CD4-positive, alpha-beta T cell (primary cell): ENCODE results near the gene MID1IP1. TPM values are rescaled to one million over a fixed set of nuclear protein-coding genes. Genes with fewer than 3 reads are reported as not detected.

ENCODE experiments used
- ATAC-seq: fragments of 200-7000 bp; cut with Tn5 transposase; one replicate; pipeline ENCODE4 v1.10.0; 2022; ENCODE audit warnings: mild to moderate bottlenecking; ENCODE audit not compliant: poor library complexity
- CTCF ChIA-PET: fragments of 350-600 bp; sonication (Branson Sonifier 250); formaldehyde crosslinking; loops from one replicate; lab custom pipeline; 2021; ENCODE audit warnings: antibody characterized with exemption, inconsistent platforms; lab: Charles Lee
- POLR2A ChIA-PET: fragments of 350-600 bp; sonication (Branson Sonifier 250); formaldehyde crosslinking; loops from one replicate; lab custom pipeline; 2021; ENCODE audit warnings: antibody characterized with exemption, inconsistent platforms; lab: Charles Lee
- DNase-seq, 14 experiments: peaks; one replicate each; pipeline ENCODE4 v3.0.0-alpha.2; 2013 to 2020; ENCODE audit warnings: mixed read lengths in 2 of 14
- H3K27ac ChIP-seq, 2 donors: one replicate each; pipeline versions ENCODE4 v1.5.1 to v1.7.0; 2013; ENCODE audit warnings: low read length in 2 of 2, low read depth in 1 of 2, mild to moderate bottlenecking in 1 of 2
- H3K27me3 ChIP-seq, 2 experiments: 1 replicate in 1 of 2; 2 replicates in 1 of 2; pipeline versions ENCODE4 v1.6.1 to v1.7.0; 2013; ENCODE audit warnings: low read length in 2 of 2, control low read depth in 1 of 2, mild to moderate bottlenecking in 1 of 2, moderate library complexity in 1 of 2; ENCODE audit not compliant: insufficient read depth in 2 of 2, control insufficient read depth in 1 of 2
- H3K36me3 ChIP-seq: one replicate; pipeline ENCODE4 v1.6.1; 2013; ENCODE audit warnings: low read length, control low read depth; ENCODE audit not compliant: insufficient read depth
- H3K4me1 ChIP-seq: one replicate; pipeline ENCODE4 v1.6.1; 2013; ENCODE audit warnings: low read length, control low read depth; ENCODE audit not compliant: insufficient read depth
- H3K4me3 ChIP-seq: one replicate; pipeline ENCODE4 v1.5.1; 2013; ENCODE audit warnings: mild to moderate bottlenecking, low read length, moderate library complexity
- H3K9me3 ChIP-seq, 2 experiments: 1 replicate in 1 of 2; 2 replicates in 1 of 2; pipeline versions ENCODE4 v1.6.1 to v1.7.0; 2013; ENCODE audit warnings: low read length in 2 of 2, mild to moderate bottlenecking in 2 of 2, control low read depth in 1 of 2, moderate library complexity in 1 of 2; ENCODE audit not compliant: control insufficient read depth in 1 of 2, insufficient read depth in 1 of 2
- H3K27ac Mint-ChIP-seq: one replicate; pipeline ENCODE4 v1.8.0; 2020; ENCODE audit warnings: mixed read lengths
- H3K27me3 Mint-ChIP-seq: one replicate; pipeline ENCODE4 v1.8.0; 2021; ENCODE audit warnings: mixed read lengths
- H3K36me3 Mint-ChIP-seq: one replicate; pipeline ENCODE4 v1.8.0; 2021; ENCODE audit warnings: low read depth, mixed read lengths
- H3K4me1 Mint-ChIP-seq: one replicate; pipeline ENCODE4 v1.8.0; 2021; ENCODE audit warnings: low read depth, mixed read lengths
- H3K4me3 Mint-ChIP-seq: one replicate; pipeline ENCODE4 v1.8.0; 2020; ENCODE audit warnings: mild to moderate bottlenecking, mixed read lengths
- H3K9me3 Mint-ChIP-seq: one replicate; pipeline ENCODE4 v1.8.0; 2020; ENCODE audit warnings: mixed read lengths
- intact Hi-C, 2 experiments: fragments of 100-400 bp; cut with DNase I in 1 of 2; cut with micrococcal nuclease in 1 of 2; formaldehyde crosslinking; loops; one replicate each; pipeline versions ENCODE4 v1.15.1 to v1.9.0; 2023 to 2025; cut with DNase I, micrococcal nuclease
- total RNA-seq, 174 experiments: library from RNA in 2 of 174; stranded (reverse) in 2 of 174; gene quantifications; one replicate each; pipeline ENCODE4 v1.2.3 and lab custom pipeline; 2021 to 2026
- TF ChIP-seq, protein P1 (sequence below): fragments of 200-600 bp; IDR thresholded peaks from one replicate; pipeline ENCODE4 v1.8.0; 2022; ENCODE audit warnings: antibody characterized with exemption, mild to moderate bottlenecking

Gene MID1IP1
- total RNA-seq, 2 experiments from 2014 or later = 37.0 to 40.9 TPM

DNA sequence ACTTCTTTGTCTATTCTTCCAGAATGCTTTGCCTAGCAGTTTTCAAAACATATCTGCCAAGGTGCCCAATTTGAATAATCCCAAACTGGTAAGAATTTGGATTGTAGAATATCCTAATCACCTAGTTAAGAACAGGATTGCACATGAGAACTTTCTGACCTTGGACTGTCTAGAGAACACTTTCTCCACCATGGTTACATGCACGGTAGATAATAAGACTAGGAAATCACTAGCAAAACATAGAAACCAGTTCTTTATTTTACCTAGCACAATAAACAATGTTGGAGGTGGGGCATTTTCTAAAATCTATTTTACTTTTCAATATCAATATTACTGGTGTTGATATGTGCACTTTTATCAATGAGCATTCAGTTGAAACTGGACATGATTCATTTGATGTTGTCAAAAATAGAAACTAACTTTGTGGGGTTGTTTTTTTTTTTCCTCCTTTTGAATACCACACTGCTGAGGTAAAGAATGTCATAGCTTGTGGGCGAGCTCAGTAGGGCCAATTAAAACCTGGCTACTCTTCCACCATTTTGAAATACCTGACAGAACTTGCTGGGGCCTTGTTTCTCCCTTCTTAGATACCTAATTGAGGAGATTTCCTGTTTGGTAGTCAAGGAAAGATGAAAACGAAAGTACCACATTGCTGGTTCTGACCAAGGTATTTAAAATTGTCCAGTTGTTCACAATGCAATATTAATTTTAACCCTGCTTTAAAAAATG, 10.4 kb downstream of the MID1IP1 start:
- CTCF ChIA-PET = no interaction called here
- ATAC-seq (peak; percentile 56), DNase-seq (peak in 3 of 14 experiments; percentile 56 to 71 (median 67))
- Mint-ChIP-seq H3K4me1 (peaks cover 63% of the 10 kb centered on the region), H3K9me3 (peaks cover 2% of the 10 kb centered on the region), H3K27me3 (no peaks in the 10 kb centered on the region), H3K4me3 (peak overlapping the region; percentile 36), H3K27ac (peak overlapping the region; percentile 86), H3K36me3 (peaks cover 8% of the 10 kb centered on the region)
- no peaks in the 10 kb centered on the region for H3K36me3 ChIP-seq
- intact Hi-C loops = no loop called here
- peaks cover 45% of the 10 kb centered on the region for H3K4me1 ChIP-seq
- no peaks in the 10 kb centered on the region for H3K9me3 ChIP-seq
- peak overlapping the region; percentile 41 to 46 for H3K27ac ChIP-seq
- TF ChIP-seq, protein P1, sequence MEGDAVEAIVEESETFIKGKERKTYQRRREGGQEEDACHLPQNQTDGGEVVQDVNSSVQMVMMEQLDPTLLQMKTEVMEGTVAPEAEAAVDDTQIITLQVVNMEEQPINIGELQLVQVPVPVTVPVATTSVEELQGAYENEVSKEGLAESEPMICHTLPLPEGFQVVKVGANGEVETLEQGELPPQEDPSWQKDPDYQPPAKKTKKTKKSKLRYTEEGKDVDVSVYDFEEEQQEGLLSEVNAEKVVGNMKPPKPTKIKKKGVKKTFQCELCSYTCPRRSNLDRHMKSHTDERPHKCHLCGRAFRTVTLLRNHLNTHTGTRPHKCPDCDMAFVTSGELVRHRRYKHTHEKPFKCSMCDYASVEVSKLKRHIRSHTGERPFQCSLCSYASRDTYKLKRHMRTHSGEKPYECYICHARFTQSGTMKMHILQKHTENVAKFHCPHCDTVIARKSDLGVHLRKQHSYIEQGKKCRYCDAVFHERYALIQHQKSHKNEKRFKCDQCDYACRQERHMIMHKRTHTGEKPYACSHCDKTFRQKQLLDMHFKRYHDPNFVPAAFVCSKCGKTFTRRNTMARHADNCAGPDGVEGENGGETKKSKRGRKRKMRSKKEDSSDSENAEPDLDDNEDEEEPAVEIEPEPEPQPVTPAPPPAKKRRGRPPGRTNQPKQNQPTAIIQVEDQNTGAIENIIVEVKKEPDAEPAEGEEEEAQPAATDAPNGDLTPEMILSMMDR = no peak
- H3K4me3 ChIP-seq = no peak overlapping the region
- POLR2A ChIA-PET = interaction anchor here (1.7 to 3.2 kb wide), 2 partner anchors 10 to 68 kb away, joined by 6 to 17 read pairs; partner anchors contain the start of gene MID1IP1
- H3K27me3 ChIP-seq = no peaks in the 10 kb centered on the region

DNA sequence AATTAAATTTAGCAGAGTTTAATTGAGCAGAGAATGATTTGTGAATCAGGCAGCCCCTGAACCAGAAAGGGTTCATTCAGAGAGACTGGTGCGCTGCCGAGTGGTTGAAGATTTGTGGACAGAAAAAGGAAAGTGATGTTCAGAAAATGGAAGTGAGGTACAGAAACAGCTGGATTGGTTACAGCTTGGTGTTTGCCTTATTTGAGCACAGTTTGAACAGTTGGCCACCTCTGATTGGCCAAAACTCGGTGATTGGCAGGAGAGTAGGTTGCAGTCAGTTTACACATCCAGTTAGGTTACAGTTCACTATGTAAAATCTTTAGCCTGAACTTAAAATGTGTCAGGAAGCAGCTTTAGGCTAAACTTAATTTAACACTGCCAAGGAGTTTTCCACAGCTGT, 14.9 kb downstream of the MID1IP1 start:
- Histone ChIP-seq H3K4me3 (no peak overlapping the region), H3K27me3 (no peaks in the 10 kb centered on the region), H3K9me3 (no peaks in the 10 kb centered on the region), H3K36me3 (no peaks in the 10 kb centered on the region), H3K4me1 (peaks cover 49% of the 10 kb centered on the region), H3K27ac (peak overlapping the region; percentile 13 to 64)
- ChIA-PET POLR2A (interaction anchor here (1.0 to 2.9 kb wide), 6 partner anchors 11 to 104 kb away, joined by 3 to 45 read pairs (median 6); partner anchors contain the start of gene MID1IP1), CTCF (interaction anchor here (0.6 kb wide), 1 partner anchor 19 kb away, joined by 3 read pairs; no protein-coding TSS in a partner anchor)
- peaks cover 8% of the 10 kb centered on the region for H3K36me3 Mint-ChIP-seq
- H3K9me3 Mint-ChIP-seq = peaks cover 2% of the 10 kb centered on the region
- TF ChIP-seq, protein P1 = no peak
- H3K4me1 Mint-ChIP-seq = peaks cover 24% of the 10 kb centered on the region
- no peaks in the 10 kb centered on the region for H3K27me3 Mint-ChIP-seq
- H3K4me3 Mint-ChIP-seq = peak overlapping the region; percentile 52
- ATAC-seq (peak; percentile 55), DNase-seq (peak in 6 of 14 experiments; percentile 4 to 75 (median 48))
- intact Hi-C loops = no loop called here
- no peak overlapping the region for H3K27ac Mint-ChIP-seq

DNA sequence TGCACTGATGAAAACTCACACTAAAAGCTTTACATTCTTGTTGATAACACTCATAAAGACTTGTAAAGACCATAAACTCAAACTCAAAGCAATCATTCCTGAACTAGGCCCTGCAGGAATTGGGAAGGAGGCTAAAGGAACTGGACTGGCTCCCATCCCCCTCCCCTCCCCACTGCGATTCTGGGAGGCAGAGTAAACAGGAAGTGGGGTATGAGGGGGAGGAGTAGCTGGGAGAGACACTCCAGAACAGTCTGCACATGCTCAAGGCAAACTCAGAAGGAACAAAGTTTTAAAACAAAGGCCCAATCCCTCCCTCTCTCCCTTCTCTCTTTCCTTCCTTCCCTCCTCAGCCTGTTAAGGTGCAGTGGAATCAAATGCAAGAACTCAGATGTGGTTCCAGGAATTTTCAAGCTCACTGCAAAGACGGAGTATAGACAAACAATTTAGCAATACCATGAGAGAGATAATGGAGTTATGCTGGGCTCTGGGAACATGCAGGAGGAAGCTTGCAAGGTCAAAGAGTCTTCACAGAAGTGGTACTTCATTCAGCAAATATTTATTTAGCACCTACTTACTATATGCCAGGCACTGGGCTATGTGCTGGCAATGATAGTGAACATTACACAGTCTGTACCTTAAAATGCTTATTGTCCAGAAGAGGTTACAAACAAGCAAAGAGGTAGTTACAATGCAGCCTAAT, 15.9 kb downstream of the MID1IP1 start:
- no peaks in the 10 kb centered on the region for H3K27me3 ChIP-seq
- intact Hi-C loops = no loop called here
- Mint-ChIP-seq H3K36me3 (peaks cover 5% of the 10 kb centered on the region), H3K4me1 (peaks cover 14% of the 10 kb centered on the region), H3K27ac (no peak overlapping the region), H3K27me3 (no peaks in the 10 kb centered on the region), H3K9me3 (no peaks in the 10 kb centered on the region), H3K4me3 (peak overlapping the region; percentile 77)
- CTCF ChIA-PET = no interaction called here
- peak; percentile 46 for ATAC-seq
- no peaks in the 10 kb centered on the region for H3K36me3 ChIP-seq
- no peaks in the 10 kb centered on the region for H3K9me3 ChIP-seq
- DNase-seq = peak in 6 of 14 experiments; percentile 2 to 52 (median 34)
- H3K4me3 ChIP-seq = no peak overlapping the region
- H3K4me1 ChIP-seq = peaks cover 46% of the 10 kb centered on the region
- peak overlapping the region; percentile 57 to 64 for H3K27ac ChIP-seq
- TF ChIP-seq, protein P1 = no peak
- POLR2A ChIA-PET = interaction anchor here (0.6 to 2.9 kb wide), 7 partner anchors 12 to 1920 kb away, joined by 3 to 45 read pairs (median 5); partner anchors contain the start of gene MID1IP1
